GM23338 (cell line): ENCODE measurements around the gene MMRN2. TPM values are rescaled to one million over a fixed set of nuclear protein-coding genes. Genes with fewer than 3 reads are reported as not detected.

Experiments used
- EZH2 ChIP-seq: fragments of 200-600 bp; sonication (generic); IDR thresholded peaks from one replicate; pipeline ENCODE4 v1.8.0; 2017; ENCODE audit warnings: antibody characterized with exemption, mild to moderate bottlenecking, low read depth; ENCODE audit not compliant: unreplicated experiment
- EZH2phosphoT487 ChIP-seq: fragments of 200-600 bp; sonication (generic); IDR thresholded peaks from one replicate; pipeline ENCODE4 v1.8.1; 2018; ENCODE audit warnings: antibody characterized with exemption; ENCODE audit not compliant: unreplicated experiment
- NANOG ChIP-seq: IDR thresholded peaks from 2 replicates; pipeline ENCODE4 v1.6.1; 2016; ENCODE audit warnings: antibody characterized with exemption, borderline replicate concordance
- POLR2AphosphoS5 ChIP-seq: IDR thresholded peaks from 2 replicates; pipeline ENCODE4 v1.6.1; 2016; ENCODE audit warnings: antibody characterized with exemption, low read depth
- ZNF114 ChIP-seq: fragments of 250-450 bp; sonication (Bioruptor Pico); IDR thresholded peaks from 2 replicates; pipeline ENCODE4 v1.5.0; 2020; ENCODE audit warnings: mild to moderate bottlenecking, moderate library complexity
- polyA plus RNA-seq: library from polyadenylated mRNA; unstranded; fragments of >200 nt; fragmentation: Nextera tagmentation; extraction: Ambion mirVana; gene quantifications from 2 replicates; pipeline ENCODE4 v1.2.1, GENCODE V29; 2016
- total RNA-seq: library from RNA; depleted of rRNA; stranded (reverse); fragments of >200 nt; shearing (Covaris generic); gene quantifications from 2 replicates; pipeline ENCODE4 v1.2.3, GENCODE V29; 2014
- TF ChIP-seq, protein P1 (sequence below): IDR thresholded peaks from 2 replicates; pipeline ENCODE4 v1.6.1; 2016; ENCODE audit warnings: antibody characterized with exemption
- TF ChIP-seq, protein P2 (sequence below): fragments of 250-450 bp; sonication (Bioruptor Pico); IDR thresholded peaks from 2 replicates; pipeline ENCODE4 v1.5.0; 2020; ENCODE audit warnings: mild to moderate bottlenecking, moderate library complexity

MMRN2 gene
- total and polyA plus RNA-seq, 2 experiments from 2014 or later = 0.32 to 2.4 TPM

DNA sequence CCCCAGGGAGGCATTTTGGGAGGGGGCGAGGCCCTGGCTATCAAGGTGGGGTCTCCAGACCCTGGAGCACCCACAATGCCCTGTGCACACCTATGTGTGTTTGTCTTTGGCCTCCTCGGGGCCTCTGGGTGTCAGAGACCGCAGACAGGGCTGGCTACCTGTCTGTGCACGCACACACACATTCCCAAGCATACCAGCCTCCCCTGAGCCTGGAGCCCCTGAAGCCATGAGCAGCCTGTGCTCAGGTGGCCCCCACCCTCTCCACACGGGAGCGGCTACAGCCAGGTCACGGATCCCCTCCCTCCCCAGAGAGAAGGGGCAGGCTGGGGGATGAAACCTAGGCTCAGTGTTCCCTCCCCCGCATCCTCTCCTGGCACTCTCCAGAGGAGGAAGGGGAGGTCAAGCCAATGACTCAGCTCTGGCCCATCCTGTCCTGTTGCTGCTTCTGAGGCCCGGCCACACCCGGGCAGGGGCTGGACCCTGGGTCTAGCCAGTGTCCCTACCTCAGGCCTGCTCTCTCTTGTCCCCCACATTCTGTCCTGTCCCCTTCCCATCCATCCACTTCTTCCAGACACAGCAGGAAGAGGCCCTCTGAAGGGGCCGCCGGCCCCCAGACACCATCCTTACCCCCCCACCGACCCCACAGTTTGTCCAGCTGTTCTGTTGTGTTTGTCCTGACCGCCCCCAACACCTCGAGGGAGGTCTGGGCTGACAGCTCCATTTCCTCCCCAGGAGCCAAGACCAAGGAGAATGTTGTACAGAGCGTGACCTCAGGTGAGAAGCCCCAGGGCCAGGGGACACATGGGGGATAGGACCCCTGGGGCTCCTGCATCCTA lies 1.7 kb upstream of the MMRN2 start (continued):
- TF ChIP-seq, protein P1, sequence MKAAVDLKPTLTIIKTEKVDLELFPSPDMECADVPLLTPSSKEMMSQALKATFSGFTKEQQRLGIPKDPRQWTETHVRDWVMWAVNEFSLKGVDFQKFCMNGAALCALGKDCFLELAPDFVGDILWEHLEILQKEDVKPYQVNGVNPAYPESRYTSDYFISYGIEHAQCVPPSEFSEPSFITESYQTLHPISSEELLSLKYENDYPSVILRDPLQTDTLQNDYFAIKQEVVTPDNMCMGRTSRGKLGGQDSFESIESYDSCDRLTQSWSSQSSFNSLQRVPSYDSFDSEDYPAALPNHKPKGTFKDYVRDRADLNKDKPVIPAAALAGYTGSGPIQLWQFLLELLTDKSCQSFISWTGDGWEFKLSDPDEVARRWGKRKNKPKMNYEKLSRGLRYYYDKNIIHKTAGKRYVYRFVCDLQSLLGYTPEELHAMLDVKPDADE = no peak
- TF ChIP-seq POLR2AphosphoS5 (no peak), EZH2phosphoT487 (no peak), NANOG (no peak), ZNF114 (CRISPR knock-in tag) (no peak), EZH2 (no peak)
- TF ChIP-seq, protein P2, sequence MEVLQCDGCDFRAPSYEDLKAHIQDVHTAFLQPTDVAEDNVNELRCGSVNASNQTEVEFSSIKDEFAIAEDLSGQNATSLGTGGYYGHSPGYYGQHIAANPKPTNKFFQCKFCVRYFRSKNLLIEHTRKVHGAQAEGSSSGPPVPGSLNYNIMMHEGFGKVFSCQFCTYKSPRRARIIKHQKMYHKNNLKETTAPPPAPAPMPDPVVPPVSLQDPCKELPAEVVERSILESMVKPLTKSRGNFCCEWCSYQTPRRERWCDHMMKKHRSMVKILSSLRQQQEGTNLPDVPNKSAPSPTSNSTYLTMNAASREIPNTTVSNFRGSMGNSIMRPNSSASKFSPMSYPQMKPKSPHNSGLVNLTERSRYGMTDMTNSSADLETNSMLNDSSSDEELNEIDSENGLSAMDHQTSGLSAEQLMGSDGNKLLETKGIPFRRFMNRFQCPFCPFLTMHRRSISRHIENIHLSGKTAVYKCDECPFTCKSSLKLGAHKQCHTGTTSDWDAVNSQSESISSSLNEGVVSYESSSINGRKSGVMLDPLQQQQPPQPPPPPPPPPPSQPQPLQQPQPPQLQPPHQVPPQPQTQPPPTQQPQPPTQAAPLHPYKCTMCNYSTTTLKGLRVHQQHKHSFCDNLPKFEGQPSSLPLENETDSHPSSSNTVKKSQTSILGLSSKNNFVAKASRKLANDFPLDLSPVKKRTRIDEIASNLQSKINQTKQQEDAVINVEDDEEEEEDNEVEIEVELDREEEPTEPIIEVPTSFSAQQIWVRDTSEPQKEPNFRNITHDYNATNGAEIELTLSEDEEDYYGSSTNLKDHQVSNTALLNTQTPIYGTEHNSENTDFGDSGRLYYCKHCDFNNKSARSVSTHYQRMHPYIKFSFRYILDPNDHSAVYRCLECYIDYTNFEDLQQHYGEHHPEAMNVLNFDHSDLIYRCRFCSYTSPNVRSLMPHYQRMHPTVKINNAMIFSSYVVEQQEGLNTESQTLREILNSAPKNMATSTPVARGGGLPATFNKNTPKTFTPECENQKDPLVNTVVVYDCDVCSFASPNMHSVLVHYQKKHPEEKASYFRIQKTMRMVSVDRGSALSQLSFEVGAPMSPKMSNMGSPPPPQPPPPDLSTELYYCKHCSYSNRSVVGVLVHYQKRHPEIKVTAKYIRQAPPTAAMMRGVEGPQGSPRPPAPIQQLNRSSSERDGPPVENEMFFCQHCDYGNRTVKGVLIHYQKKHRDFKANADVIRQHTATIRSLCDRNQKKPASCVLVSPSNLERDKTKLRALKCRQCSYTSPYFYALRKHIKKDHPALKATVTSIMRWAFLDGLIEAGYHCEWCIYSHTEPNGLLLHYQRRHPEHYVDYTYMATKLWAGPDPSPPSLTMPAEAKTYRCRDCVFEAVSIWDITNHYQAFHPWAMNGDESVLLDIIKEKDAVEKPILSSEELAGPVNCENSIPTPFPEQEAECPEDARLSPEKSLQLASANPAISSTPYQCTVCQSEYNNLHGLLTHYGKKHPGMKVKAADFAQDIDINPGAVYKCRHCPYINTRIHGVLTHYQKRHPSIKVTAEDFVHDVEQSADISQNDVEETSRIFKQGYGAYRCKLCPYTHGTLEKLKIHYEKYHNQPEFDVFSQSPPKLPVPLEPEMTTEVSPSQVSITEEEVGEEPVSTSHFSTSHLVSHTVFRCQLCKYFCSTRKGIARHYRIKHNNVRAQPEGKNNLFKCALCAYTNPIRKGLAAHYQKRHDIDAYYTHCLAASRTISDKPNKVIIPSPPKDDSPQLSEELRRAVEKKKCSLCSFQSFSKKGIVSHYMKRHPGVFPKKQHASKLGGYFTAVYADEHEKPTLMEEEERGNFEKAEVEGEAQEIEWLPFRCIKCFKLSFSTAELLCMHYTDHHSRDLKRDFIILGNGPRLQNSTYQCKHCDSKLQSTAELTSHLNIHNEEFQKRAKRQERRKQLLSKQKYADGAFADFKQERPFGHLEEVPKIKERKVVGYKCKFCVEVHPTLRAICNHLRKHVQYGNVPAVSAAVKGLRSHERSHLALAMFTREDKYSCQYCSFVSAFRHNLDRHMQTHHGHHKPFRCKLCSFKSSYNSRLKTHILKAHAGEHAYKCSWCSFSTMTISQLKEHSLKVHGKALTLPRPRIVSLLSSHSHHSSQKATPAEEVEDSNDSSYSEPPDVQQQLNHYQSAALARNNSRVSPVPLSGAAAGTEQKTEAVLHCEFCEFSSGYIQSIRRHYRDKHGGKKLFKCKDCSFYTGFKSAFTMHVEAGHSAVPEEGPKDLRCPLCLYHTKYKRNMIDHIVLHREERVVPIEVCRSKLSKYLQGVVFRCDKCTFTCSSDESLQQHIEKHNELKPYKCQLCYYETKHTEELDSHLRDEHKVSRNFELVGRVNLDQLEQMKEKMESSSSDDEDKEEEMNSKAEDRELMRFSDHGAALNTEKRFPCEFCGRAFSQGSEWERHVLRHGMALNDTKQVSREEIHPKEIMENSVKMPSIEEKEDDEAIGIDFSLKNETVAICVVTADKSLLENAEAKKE (CRISPR knock-in tag) = no peak
